Epithelial cell of prostate (primary cell): Measurements from ENCODE around the gene PLXNA4.

ENCODE experiments used
- DNase-seq: peaks from one replicate; pipeline ENCODE4 v3.0.0-alpha.2; 2011; ENCODE audit warnings: low read depth, low spot score
- H3K27ac ChIP-seq: fragments of 450-650 bp; 2 replicates; pipeline ENCODE4 v1.5.1; 2017; ENCODE audit warnings: mild to moderate bottlenecking

The PLXNA4 gene

GRCh38 chr7:132095111-132095765, 481.0 kb downstream of the PLXNA4 start:
- H3K27ac ChIP-seq, result no peak overlapping the region
- no peak for DNase-seq

- no peak for DNase-seq
- no peak overlapping the region for H3K27ac ChIP-seq
These were observed 484.2 kb downstream of the PLXNA4 start for GRCh38 chr7:132092106-132092505.

- H3K27ac ChIP-seq, result no peak overlapping the region
- no peak for DNase-seq
These were observed 484.6 kb downstream of the PLXNA4 start for GRCh38 chr7:132091706-132092105.

- no peak for DNase-seq
These were observed 485.8 kb downstream of the PLXNA4 start for GRCh38 chr7:132090444-132090843.

GRCh38 chr7:132089356-132089755, 486.9 kb downstream of the PLXNA4 start:
- no peak for DNase-seq
- H3K27ac ChIP-seq, result no peak overlapping the region

More at GRCh38 chr7:132090444-132090843, 485.8 kb downstream of the PLXNA4 start:
- no peak overlapping the region for H3K27ac ChIP-seq

- no peak for DNase-seq
These were observed 488.8 kb downstream of the PLXNA4 start for GRCh38 chr7:132087421-132087820.

GRCh38 chr7:132084776-132085388, 491.4 kb downstream of the PLXNA4 start:
- H3K27ac ChIP-seq, result no peak overlapping the region
- DNase-seq, result no peak

More at GRCh38 chr7:132087421-132087820, 488.8 kb downstream of the PLXNA4 start:
- H3K27ac ChIP-seq, result no peak overlapping the region

- no peak for DNase-seq
- no peak overlapping the region for H3K27ac ChIP-seq
These were observed 492.6 kb downstream of the PLXNA4 start for GRCh38 chr7:132083537-132084123.

- no peak for DNase-seq
- H3K27ac ChIP-seq, result no peak overlapping the region
These were observed 493.1 kb downstream of the PLXNA4 start for GRCh38 chr7:132083126-132083525.

GRCh38 chr7:132082394-132082793, 493.9 kb downstream of the PLXNA4 start:
- DNase-seq, result no peak
- H3K27ac ChIP-seq, result no peak overlapping the region

GRCh38 chr7:132081686-132082085, 494.6 kb downstream of the PLXNA4 start:
- no peak overlapping the region for H3K27ac ChIP-seq
- DNase-seq, result no peak

- DNase-seq, result no peak
- H3K27ac ChIP-seq, result no peak overlapping the region
These were observed 495.2 kb downstream of the PLXNA4 start for GRCh38 chr7:132080967-132081668.

GRCh38 chr7:132080467-132080866, 495.8 kb downstream of the PLXNA4 start:
- no peak overlapping the region for H3K27ac ChIP-seq
- DNase-seq, result no peak

GRCh38 chr7:132078891-132079735, 497.2 kb downstream of the PLXNA4 start:
- H3K27ac ChIP-seq, result no peak overlapping the region
- no peak for DNase-seq

- no peak for DNase-seq
These were observed 498.1 kb downstream of the PLXNA4 start for GRCh38 chr7:132077971-132078685.

GRCh38 chr7:132076301-132077035, 499.8 kb downstream of the PLXNA4 start:
- no peak overlapping the region for H3K27ac ChIP-seq
- DNase-seq, result no peak

More at GRCh38 chr7:132077971-132078685, 498.1 kb downstream of the PLXNA4 start:
- H3K27ac ChIP-seq, result no peak overlapping the region

- no peak overlapping the region for H3K27ac ChIP-seq
- no peak for DNase-seq
These were observed 500.8 kb downstream of the PLXNA4 start for GRCh38 chr7:132075515-132075914.

- DNase-seq, result no peak
- no peak overlapping the region for H3K27ac ChIP-seq
These were observed 502.2 kb downstream of the PLXNA4 start for GRCh38 chr7:132073920-132074589.
